Ovary (tissue), 3 donors: ENCODE measurements around the gene ADAMTSL5.

Experiments
- CTCF ChIP-seq, 3 donors: fragments of 450-650 bp in 2 of 3; fragments of 200-600 bp in 1 of 3; IDR thresholded peaks; one replicate each; pipeline versions ENCODE4 v1.5.1 to v1.8.0; 2016 to 2022; ENCODE audit warnings: antibody characterized with exemption in 3 of 3, mild to moderate bottlenecking in 1 of 3
- EP300 ChIP-seq: sonication (generic); formaldehyde crosslinking; IDR thresholded peaks from one replicate; pipeline ENCODE4 v1.6.1; 2017; ENCODE audit warnings: antibody characterized with exemption
- donor health status: DM: no; HTN: no; CAD: no.

DNA sequence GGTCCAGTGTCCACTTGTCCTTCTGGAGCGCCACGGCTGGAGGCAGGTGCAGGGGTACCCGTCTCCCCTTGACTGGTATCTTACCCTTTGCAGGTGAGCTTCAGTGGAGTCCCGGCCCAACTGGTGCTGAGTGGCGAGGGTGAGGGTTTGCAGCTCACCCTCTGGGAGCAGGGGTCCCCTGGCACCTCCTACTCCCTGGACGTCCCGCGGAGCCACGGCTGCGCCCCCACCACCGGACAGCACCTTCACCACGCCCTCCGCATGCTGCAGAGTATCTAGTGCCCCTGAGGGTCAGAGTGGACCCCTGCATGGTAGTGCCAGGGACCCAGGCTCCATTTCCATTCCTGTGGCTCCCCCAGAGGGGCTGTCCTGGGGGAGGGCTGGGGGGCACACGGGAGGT, 22.2 kb upstream of the ADAMTSL5 start:
- TF ChIP-seq EP300 (no peak), CTCF (IDR thresholded peaks at IDR 0.05) (no peak)
